Measurements from ENCODE around the gene ERGIC3.

DNA sequence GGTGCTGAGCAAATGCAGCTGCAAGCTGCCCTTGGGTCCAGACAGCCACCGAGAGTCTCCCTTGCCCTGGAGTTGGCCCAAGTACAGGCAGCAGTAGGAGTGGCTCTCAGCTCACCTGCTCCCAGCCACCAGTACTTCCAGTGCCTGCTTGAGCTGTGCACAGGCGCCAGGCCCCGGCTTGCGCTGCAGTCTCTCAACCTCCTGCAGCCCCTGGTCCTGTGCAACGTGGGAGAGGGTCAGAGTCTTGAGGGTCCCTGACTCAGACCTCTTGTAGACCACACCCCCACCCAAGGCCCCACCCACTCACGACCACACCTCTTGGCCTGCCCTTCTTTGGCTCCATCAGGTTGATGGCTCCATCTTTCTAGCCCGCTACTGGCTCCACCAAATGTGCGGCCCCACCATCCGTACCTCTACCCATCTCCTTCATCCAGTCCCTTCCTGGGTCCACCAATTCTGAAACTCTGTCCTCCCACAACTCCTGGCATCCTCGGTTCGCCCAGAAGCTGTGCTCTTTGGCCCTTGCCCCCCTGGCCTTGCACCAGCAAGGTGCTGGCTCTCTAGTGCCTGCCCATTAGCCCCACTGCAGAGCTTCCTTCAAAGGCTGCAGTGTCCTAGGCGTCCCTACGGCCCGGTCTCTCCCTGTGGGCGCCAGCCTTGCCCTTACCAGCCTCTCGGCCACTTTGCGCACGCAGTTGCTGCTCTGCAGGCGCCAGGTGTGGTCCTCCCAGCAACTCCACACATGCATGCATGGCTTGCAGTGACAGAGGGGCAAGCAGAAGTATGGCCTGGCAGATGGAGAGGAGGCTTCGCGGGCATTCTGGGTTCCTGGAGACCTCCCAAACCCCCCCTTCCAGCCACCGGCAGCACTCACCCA is 57.3 kb downstream of the ERGIC3 start:
- no peak for TF ChIP-seq EZH2 (IDR thresholded peaks at IDR 0.05; ENCODE audit: insufficient read depth, poor library complexity, severe bottlenecking)
- TF ChIP-seq EZH2phosphoT487 (IDR thresholded peaks at IDR 0.05; ENCODE audit: insufficient read depth, low read depth), result no peak
